DOHH2 (cell line): ENCODE data around the gene NPL.

ENCODE experiments used
- H3F3A ChIP-seq: fragments of 200-600 bp; sonication (generic), shearing (Covaris generic); 2 replicates; pipeline ENCODE4 v1.6.0; 2016; ENCODE audit warnings: antibody characterized with exemption, mild to moderate bottlenecking; ENCODE audit not compliant: control insufficient read depth, insufficient read depth
- H3K27ac ChIP-seq: fragments of 200-600 bp; sonication (generic); 2 replicates; pipeline ENCODE4 v1.5.1; 2014; ENCODE audit warnings: low read depth, mild to moderate bottlenecking, low read length, moderate library complexity
- H3K27me3 ChIP-seq: fragments of 200-600 bp; sonication (generic); 2 replicates; pipeline ENCODE4 v1.6.1; 2014; ENCODE audit warnings: mild to moderate bottlenecking, low read length, mixed read lengths; ENCODE audit not compliant: control insufficient read depth
- H3K36me3 ChIP-seq: fragments of 200-600 bp; sonication (generic); 2 replicates; pipeline ENCODE4 v1.6.1; 2014; ENCODE audit warnings: mild to moderate bottlenecking, low read length, moderate library complexity, mixed read lengths; ENCODE audit not compliant: control insufficient read depth
- H3K4me1 ChIP-seq: fragments of 200-600 bp; sonication (generic); 2 replicates; pipeline ENCODE4 v1.6.1; 2014; ENCODE audit warnings: mild to moderate bottlenecking, low read length, mixed read lengths; ENCODE audit not compliant: control insufficient read depth
- H3K4me2 ChIP-seq: fragments of 200-600 bp; sonication (generic); 2 replicates; pipeline ENCODE4 v1.6.0; 2014; ENCODE audit warnings: mild to moderate bottlenecking, low read length, moderate library complexity
- H3K4me3 ChIP-seq: fragments of 200-600 bp; sonication (generic); 2 replicates; pipeline ENCODE4 v1.5.1; 2014; ENCODE audit warnings: mild to moderate bottlenecking, low read length, mixed read lengths
- H3K79me2 ChIP-seq: fragments of 200-600 bp; sonication (generic); 2 replicates; pipeline ENCODE4 v1.6.1; 2014; ENCODE audit warnings: mild to moderate bottlenecking, low read length, mixed read lengths; ENCODE audit not compliant: control insufficient read depth
- H3K9me2 ChIP-seq: fragments of 200-600 bp; sonication (generic); replicated peaks from 2 replicates; pipeline ENCODE4 v1.6.1; 2014; ENCODE audit warnings: mild to moderate bottlenecking, low read length, mixed read lengths; ENCODE audit not compliant: control insufficient read depth
- H3K9me3 ChIP-seq: fragments of 200-600 bp; sonication (generic); 2 replicates; pipeline ENCODE4 v1.6.1; 2014; ENCODE audit warnings: antibody characterized with exemption, low read length, mixed read lengths; ENCODE audit not compliant: control insufficient read depth, insufficient read depth
- H4K20me1 ChIP-seq: fragments of 200-600 bp; sonication (generic); 2 replicates; pipeline ENCODE4 v1.6.0; 2014; ENCODE audit warnings: low read depth, mild to moderate bottlenecking, antibody characterized with exemption, low read length, moderate library complexity; ENCODE audit not compliant: control insufficient read depth, insufficient read depth
- CTCF ChIP-seq: fragments of 200-600 bp; sonication (generic); IDR thresholded peaks from one replicate; pipeline ENCODE4 v1.5.1; 2014; ENCODE audit warnings: antibody characterized with exemption, mild to moderate bottlenecking, low read depth, low read length; ENCODE audit not compliant: poor library complexity, severe bottlenecking
- EZH2phosphoT487 ChIP-seq: fragments of 200-600 bp; sonication (generic); IDR thresholded peaks from 2 replicates; pipeline ENCODE4 v1.6.1; 2017; ENCODE audit warnings: borderline replicate concordance, mild to moderate bottlenecking, antibody characterized with exemption, low read length, moderate library complexity, mixed read lengths

The NPL gene

GRCh38 chr1:182756423-182756822 is 33.1 kb upstream of the NPL start:
- H3K27ac ChIP-seq: no peak overlapping the region
- H3K9me2 ChIP-seq: no peaks in the 10 kb centered on the region
- no peak for TF ChIP-seq EZH2phosphoT487
- TF ChIP-seq CTCF: no peak
- H3K4me3 ChIP-seq: no peak overlapping the region
- H3K9me3 ChIP-seq: peaks cover 3% of the 10 kb centered on the region; the same call in 1 of the 2 replicates
- H3K4me2 ChIP-seq: no peak overlapping the region
- H3F3A ChIP-seq: no peaks in the 10 kb centered on the region
- H3K27me3 ChIP-seq: no peaks in the 10 kb centered on the region
- H3K4me1 ChIP-seq: peaks cover 7% of the 10 kb centered on the region
- H3K36me3 ChIP-seq: no peaks in the 10 kb centered on the region; the same call in 1 of the 2 replicates
- no peaks in the 10 kb centered on the region for H3K79me2 ChIP-seq
- H4K20me1 ChIP-seq: no peaks in the 10 kb centered on the region

- H3F3A ChIP-seq: no peaks in the 10 kb centered on the region
- peak overlapping the region; percentile 5; the same call in 1 of the 2 replicates for H3K27ac ChIP-seq
- no peaks in the 10 kb centered on the region for H3K79me2 ChIP-seq
- H3K9me2 ChIP-seq: no peaks in the 10 kb centered on the region
- peaks cover 9% of the 10 kb centered on the region; the same call in 1 of the 2 replicates for H3K9me3 ChIP-seq
- 0 out of 2 replicates have a peak overlapping the region, but pooled peaks have one; percentile 2 for H3K4me3 ChIP-seq
- H4K20me1 ChIP-seq: no peaks in the 10 kb centered on the region
- no peaks in the 10 kb centered on the region for H3K27me3 ChIP-seq
- H3K4me1 ChIP-seq: peaks cover 13% of the 10 kb centered on the region
- TF ChIP-seq CTCF: no peak
- no peak for TF ChIP-seq EZH2phosphoT487
- peak overlapping the region; percentile 21; the same call in 1 of the 2 replicates for H3K4me2 ChIP-seq
- no peaks in the 10 kb centered on the region; the same call in 1 of the 2 replicates for H3K36me3 ChIP-seq
Observed at GRCh38 chr1:182761396-182762395, 27.9 kb upstream of the NPL start.

GRCh38 chr1:182762536-182762935 is 27.0 kb upstream of the NPL start:
- H3K4me3 ChIP-seq: no peak overlapping the region
- H3K4me2 ChIP-seq: no peak overlapping the region
- H3F3A ChIP-seq: no peaks in the 10 kb centered on the region
- no peaks in the 10 kb centered on the region; the same call in 1 of the 2 replicates for H3K36me3 ChIP-seq
- no peaks in the 10 kb centered on the region for H3K9me2 ChIP-seq
- no peaks in the 10 kb centered on the region for H4K20me1 ChIP-seq
- peaks cover 9% of the 10 kb centered on the region; the same call in 1 of the 2 replicates for H3K9me3 ChIP-seq
- H3K79me2 ChIP-seq: no peaks in the 10 kb centered on the region
- no peaks in the 10 kb centered on the region for H3K27me3 ChIP-seq
- no peak for TF ChIP-seq EZH2phosphoT487
- TF ChIP-seq CTCF: no peak
- H3K4me1 ChIP-seq: peaks cover 13% of the 10 kb centered on the region
- no peak overlapping the region for H3K27ac ChIP-seq
